Right atrium auricular region (tissue), 2 donors: ENCODE data around the gene TULP1. TPM values are rescaled to one million over a fixed set of nuclear protein-coding genes. Genes with fewer than 3 reads are reported as not detected.

Experiments
- DNase-seq: peaks from one replicate; pipeline ENCODE4 v3.0.0-alpha.2; 2019; ENCODE audit warnings: low spot score
- H3K27ac ChIP-seq, 2 donors: fragments of 200-600 bp; sonication (generic); 1 replicate in 1 of 2; 2 replicates in 1 of 2; pipeline ENCODE4 v1.5.1; 2016 to 2019
- H3K27me3 ChIP-seq, 2 donors: fragments of 200-600 bp; sonication (generic); one replicate each; pipeline versions ENCODE4 v1.5.1 to v1.6.0; 2017 to 2019
- H3K36me3 ChIP-seq: fragments of 200-600 bp; sonication (generic); one replicate; pipeline ENCODE4 v1.5.1; 2016
- H3K4me1 ChIP-seq, 2 donors: fragments of 200-600 bp; sonication (generic); one replicate each; pipeline versions ENCODE4 v1.5.1 to v1.6.0; 2017 to 2019
- H3K4me3 ChIP-seq, 2 donors: fragments of 200-600 bp; sonication (generic); 1 replicate in 1 of 2; 2 replicates in 1 of 2; pipeline ENCODE4 v1.5.1; 2017 to 2019; ENCODE audit warnings: mild to moderate bottlenecking in 1 of 2, moderate library complexity in 1 of 2
- H3K9me3 ChIP-seq, 2 donors: fragments of 200-600 bp; sonication (generic); one replicate each; pipeline ENCODE4 v1.5.1; 2019
- total RNA-seq, 2 donors: library from RNA; depleted of rRNA; stranded (reverse); fragments of >200 nt; gene quantifications; one replicate each; pipeline ENCODE4 v1.1.0, GENCODE V29; 2016
- TF ChIP-seq, protein P1 (sequence below), 2 donors: fragments of 200-600 bp; sonication (generic); IDR thresholded peaks; one replicate each; pipeline ENCODE4 v1.5.1; 2019; ENCODE audit warnings: antibody characterized with exemption in 2 of 2

Gene TULP1
- total RNA-seq, 2 donors from 2014 or later: not detected

- H3K9me3 ChIP-seq: no peaks in the 10 kb centered on the region
- no peaks in the 10 kb centered on the region for H3K4me1 ChIP-seq
- no peak overlapping the region for H3K4me3 ChIP-seq
- TF ChIP-seq, protein P1, sequence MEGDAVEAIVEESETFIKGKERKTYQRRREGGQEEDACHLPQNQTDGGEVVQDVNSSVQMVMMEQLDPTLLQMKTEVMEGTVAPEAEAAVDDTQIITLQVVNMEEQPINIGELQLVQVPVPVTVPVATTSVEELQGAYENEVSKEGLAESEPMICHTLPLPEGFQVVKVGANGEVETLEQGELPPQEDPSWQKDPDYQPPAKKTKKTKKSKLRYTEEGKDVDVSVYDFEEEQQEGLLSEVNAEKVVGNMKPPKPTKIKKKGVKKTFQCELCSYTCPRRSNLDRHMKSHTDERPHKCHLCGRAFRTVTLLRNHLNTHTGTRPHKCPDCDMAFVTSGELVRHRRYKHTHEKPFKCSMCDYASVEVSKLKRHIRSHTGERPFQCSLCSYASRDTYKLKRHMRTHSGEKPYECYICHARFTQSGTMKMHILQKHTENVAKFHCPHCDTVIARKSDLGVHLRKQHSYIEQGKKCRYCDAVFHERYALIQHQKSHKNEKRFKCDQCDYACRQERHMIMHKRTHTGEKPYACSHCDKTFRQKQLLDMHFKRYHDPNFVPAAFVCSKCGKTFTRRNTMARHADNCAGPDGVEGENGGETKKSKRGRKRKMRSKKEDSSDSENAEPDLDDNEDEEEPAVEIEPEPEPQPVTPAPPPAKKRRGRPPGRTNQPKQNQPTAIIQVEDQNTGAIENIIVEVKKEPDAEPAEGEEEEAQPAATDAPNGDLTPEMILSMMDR (IDR thresholded peaks at IDR 0.05): no peak
- H3K27me3 ChIP-seq: no peaks in the 10 kb centered on the region
- no peaks in the 10 kb centered on the region for H3K36me3 ChIP-seq
- no peak for DNase-seq
- no peak overlapping the region for H3K27ac ChIP-seq
Measured at GRCh38 chr6:35532126-35532525, 19.4 kb upstream of the TULP1 start.

DNA sequence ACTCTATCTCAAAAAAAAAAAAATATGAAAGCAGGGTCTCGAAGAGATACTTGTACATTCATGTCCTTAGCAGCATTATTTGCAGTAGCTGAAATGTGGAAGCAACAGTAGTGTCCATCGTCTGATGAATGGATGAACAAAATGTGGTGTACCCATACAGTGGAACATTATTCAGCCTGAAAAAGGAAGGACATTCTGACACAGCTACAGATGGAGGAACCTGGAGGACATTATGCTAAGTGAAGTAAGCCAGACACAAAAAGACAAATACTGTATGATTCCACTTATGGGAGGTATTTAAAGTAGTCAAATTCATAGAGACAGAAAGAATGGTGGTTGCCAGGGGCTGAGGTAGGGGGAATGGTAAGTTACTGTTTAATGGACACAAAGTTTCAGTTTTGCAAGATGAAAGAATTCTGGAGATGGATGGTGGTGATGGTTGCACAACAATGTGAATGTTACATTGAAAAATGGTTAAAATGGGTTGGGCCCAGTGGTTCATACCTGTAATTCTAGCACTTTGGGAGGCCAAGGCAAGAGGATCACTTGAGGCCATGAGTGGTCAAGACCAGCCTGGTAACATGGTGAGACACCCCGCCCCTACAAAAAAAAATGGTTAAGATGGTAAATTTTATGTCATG, 11.8 kb upstream of the TULP1 start:
- no peak for DNase-seq
- Histone ChIP-seq H3K27me3 (no peaks in the 10 kb centered on the region), H3K9me3 (no peaks in the 10 kb centered on the region), H3K36me3 (no peaks in the 10 kb centered on the region), H3K4me1 (peaks cover 0 to 4% of the 10 kb centered on the region in 2 donors), H3K4me3 (no peak overlapping the region), H3K27ac (no peak overlapping the region)
- TF ChIP-seq, protein P1 (IDR thresholded peaks at IDR 0.05): no peak

- H3K4me1 ChIP-seq: peaks cover 0 to 4% of the 10 kb centered on the region in 2 donors
- peak overlapping the region in 1 of 2 donors; percentile 29 for H3K4me3 ChIP-seq
- H3K9me3 ChIP-seq: no peaks in the 10 kb centered on the region
- no peaks in the 10 kb centered on the region for H3K36me3 ChIP-seq
- peak; percentile 76 for DNase-seq
- H3K27ac ChIP-seq: no peak overlapping the region
- no peaks in the 10 kb centered on the region for H3K27me3 ChIP-seq
- TF ChIP-seq, protein P1 (IDR thresholded peaks at IDR 0.05): peak; percentile 98 to 100
Measured at GRCh38 chr6:35522660-35523658, 10.3 kb upstream of the TULP1 start.

DNA sequence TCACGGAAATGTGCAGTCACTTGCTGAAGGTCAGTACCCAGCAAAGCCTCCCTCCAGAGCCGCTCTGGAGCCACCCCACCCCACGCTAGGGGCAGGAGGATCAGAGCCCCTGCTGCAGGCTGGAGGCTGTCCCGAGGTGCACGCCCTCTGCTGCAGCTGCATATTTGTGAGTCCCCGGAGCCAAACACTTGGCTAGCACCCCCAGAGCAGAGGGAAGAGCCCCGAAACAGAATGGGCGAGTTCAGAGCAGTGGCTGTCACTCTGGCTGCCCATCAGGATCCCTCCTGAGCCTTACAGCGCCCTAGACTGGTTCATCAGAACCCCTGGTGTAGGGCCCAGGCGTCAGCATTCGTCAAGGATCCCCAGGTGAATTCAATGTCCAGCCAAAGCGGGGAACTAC, 9.5 kb upstream of the TULP1 start:
- TF ChIP-seq, protein P1 (IDR thresholded peaks at IDR 0.05): no peak
- peaks cover 0 to 4% of the 10 kb centered on the region in 2 donors for H3K4me1 ChIP-seq
- no peaks in the 10 kb centered on the region for H3K9me3 ChIP-seq
- H3K27me3 ChIP-seq: no peaks in the 10 kb centered on the region
- H3K4me3 ChIP-seq: no peak overlapping the region
- no peaks in the 10 kb centered on the region for H3K36me3 ChIP-seq
- no peak overlapping the region for H3K27ac ChIP-seq
- DNase-seq: no peak

DNA sequence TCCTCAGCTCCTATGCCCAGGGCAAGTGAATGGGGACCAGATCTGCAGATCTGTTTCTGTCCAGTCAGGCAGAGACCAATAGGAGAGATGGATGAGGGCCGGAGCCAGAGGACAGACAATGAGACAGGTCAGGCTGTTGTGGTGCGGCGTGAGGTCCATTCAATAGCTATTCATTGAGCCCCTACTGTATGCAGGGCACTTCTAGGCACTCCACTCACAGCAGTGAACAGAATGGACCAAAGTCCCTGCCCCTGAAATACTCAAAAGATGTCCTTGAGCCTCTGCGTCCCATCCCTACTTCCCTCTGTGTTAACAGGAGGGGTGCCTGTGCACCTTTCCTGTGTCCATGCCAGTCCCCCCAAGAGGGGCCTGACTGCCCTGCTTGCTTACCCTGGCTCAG, 8.5 kb upstream of the TULP1 start:
- DNase-seq: no peak
- Histone ChIP-seq H3K27me3 (no peaks in the 10 kb centered on the region), H3K4me1 (peaks cover 0 to 4% of the 10 kb centered on the region in 2 donors), H3K27ac (no peak overlapping the region), H3K9me3 (no peaks in the 10 kb centered on the region), H3K36me3 (no peaks in the 10 kb centered on the region), H3K4me3 (no peak overlapping the region)
- TF ChIP-seq, protein P1 (IDR thresholded peaks at IDR 0.05): no peak
